CD4-positive, alpha-beta memory T cell (primary cell): ENCODE data around the gene FGD4. TPM values are rescaled to one million over a fixed set of nuclear protein-coding genes. Genes with fewer than 3 reads are reported as not detected.

Experiments
- CTCF ChIA-PET: fragments of 350-600 bp; sonication (Branson Sonifier 250); formaldehyde crosslinking; loops from one replicate; lab custom pipeline; 2021; ENCODE audit warnings: inconsistent platforms; ENCODE audit not compliant: partially characterized antibody; lab: Charles Lee
- POLR2A ChIA-PET: fragments of 350-600 bp; sonication (Branson Sonifier 250); formaldehyde crosslinking; loops from one replicate; lab custom pipeline; 2021; ENCODE audit not compliant: partially characterized antibody; lab: Charles Lee
- DNase-seq, 5 donors: peaks; one replicate each; pipeline versions ENCODE4 v3.0.0 to v3.0.0-alpha.2; 2020 to 2022; ENCODE audit warnings: mixed read lengths in 1 of 5
- H3K27ac ChIP-seq: one replicate; pipeline ENCODE4 v1.7.0; 2013; ENCODE audit warnings: low read depth, low read length
- H3K27me3 ChIP-seq: 2 replicates; pipeline ENCODE4 v1.7.0; 2013; ENCODE audit warnings: mild to moderate bottlenecking, low read length, moderate library complexity; ENCODE audit not compliant: insufficient read depth
- H3K36me3 ChIP-seq: 2 replicates; pipeline ENCODE4 v1.7.0; 2013; ENCODE audit warnings: mild to moderate bottlenecking, low read length, moderate library complexity; ENCODE audit not compliant: insufficient read depth
- H3K4me1 ChIP-seq: 2 replicates; pipeline ENCODE4 v1.7.0; 2013; ENCODE audit warnings: mild to moderate bottlenecking, low read length, moderate library complexity; ENCODE audit not compliant: insufficient read depth
- H3K4me3 ChIP-seq, 2 donors: one replicate each; pipeline ENCODE4 v1.7.0; 2013; ENCODE audit warnings: low read length in 2 of 2, mild to moderate bottlenecking in 1 of 2
- H3K9me3 ChIP-seq, 2 donors: one replicate each; pipeline ENCODE4 v1.7.0; 2013; ENCODE audit warnings: low read length in 2 of 2, control low read depth in 1 of 2; ENCODE audit not compliant: control insufficient read depth in 1 of 2
- H3K27ac Mint-ChIP-seq, 7 donors: one replicate each; pipeline ENCODE4 v1.8.0; 2020 to 2021; ENCODE audit warnings: mixed read lengths in 7 of 7, mild to moderate bottlenecking in 6 of 7, inconsistent platforms in 3 of 7, moderate library complexity in 3 of 7
- H3K27me3 Mint-ChIP-seq, 2 donors: one replicate each; pipeline ENCODE4 v1.8.0; 2020 to 2021; ENCODE audit warnings: mixed read lengths in 2 of 2
- H3K36me3 Mint-ChIP-seq, 2 donors: one replicate each; pipeline ENCODE4 v1.8.0; 2020 to 2021; ENCODE audit warnings: mixed read lengths in 2 of 2, inconsistent platforms in 1 of 2, mild to moderate bottlenecking in 1 of 2
- H3K4me1 Mint-ChIP-seq, 4 donors: one replicate each; pipeline ENCODE4 v1.8.0; 2020 to 2021; ENCODE audit warnings: mixed read lengths in 4 of 4, mild to moderate bottlenecking in 1 of 4
- H3K4me3 Mint-ChIP-seq, 8 donors: one replicate each; pipeline ENCODE4 v1.8.0; 2020 to 2021; ENCODE audit warnings: mixed read lengths in 8 of 8, mild to moderate bottlenecking in 7 of 8, moderate library complexity in 6 of 8, inconsistent platforms in 3 of 8
- H3K9me3 Mint-ChIP-seq, 8 donors: one replicate each; pipeline ENCODE4 v1.8.0; 2020 to 2021; ENCODE audit warnings: mixed read lengths in 8 of 8, mild to moderate bottlenecking in 5 of 8, inconsistent platforms in 3 of 8, moderate library complexity in 1 of 8
- intact Hi-C: fragments of 100-400 bp; cut with micrococcal nuclease; formaldehyde crosslinking; loops from one replicate; pipeline ENCODE4 v1.15.1; 2023
- polyA plus RNA-seq, 2 donors: library from polyadenylated mRNA; unstranded; fragments of 300-500 nt; fragmentation: Illumina TruSeq; gene quantifications; one replicate each; pipeline ENCODE4 v1.2.3, GENCODE V29; 2021
- total RNA-seq, 2 experiments: library from RNA; stranded (reverse); gene quantifications; one replicate each; pipeline ENCODE4 v1.2.3, GENCODE V29; 2021

Gene FGD4
- total and polyA plus RNA-seq, 4 experiments from 2014 or later = 0.23 to 0.47 (median 0.34) TPM; not detected in 1

GRCh38 chr12:32478858-32479725 lies 79.7 kb downstream of the FGD4 start:
- ChIA-PET CTCF (no interaction called here), POLR2A (no interaction called here)
- no peaks in the 10 kb centered on the region for H3K36me3 ChIP-seq
- intact Hi-C loops = no loop called here
- H3K4me3 ChIP-seq = no peak overlapping the region
- Mint-ChIP-seq H3K9me3 (peaks cover 0 to 4% (median 0%) of the 10 kb centered on the region in 8 donors), H3K4me1 (no peaks in the 10 kb centered on the region), H3K27me3 (peaks cover 5 to 15% of the 10 kb centered on the region in 2 donors), H3K27ac (no peak overlapping the region), H3K36me3 (no peaks in the 10 kb centered on the region), H3K4me3 (no peak overlapping the region)
- no peaks in the 10 kb centered on the region for H3K27me3 ChIP-seq
- no peaks in the 10 kb centered on the region for H3K4me1 ChIP-seq
- no peaks in the 10 kb centered on the region for H3K9me3 ChIP-seq
- DNase-seq = no peak
- H3K27ac ChIP-seq = no peak overlapping the region

- no peaks in the 10 kb centered on the region for H3K4me1 ChIP-seq
- no peak for DNase-seq
- Mint-ChIP-seq H3K9me3 (no peaks in the 10 kb centered on the region), H3K27ac (no peak overlapping the region), H3K4me3 (no peak overlapping the region), H3K36me3 (no peaks in the 10 kb centered on the region), H3K27me3 (peaks cover 3 to 14% of the 10 kb centered on the region in 2 donors), H3K4me1 (no peaks in the 10 kb centered on the region)
- ChIA-PET POLR2A (no interaction called here), CTCF (no interaction called here)
- intact Hi-C loops = no loop called here
- H3K4me3 ChIP-seq = no peak overlapping the region
- no peak overlapping the region for H3K27ac ChIP-seq
- no peaks in the 10 kb centered on the region for H3K9me3 ChIP-seq
- H3K36me3 ChIP-seq = no peaks in the 10 kb centered on the region
- no peaks in the 10 kb centered on the region for H3K27me3 ChIP-seq
Observed at GRCh38 chr12:32482226-32482625, 82.9 kb downstream of the FGD4 start.

GRCh38 chr12:32483499-32483898 lies 84.1 kb downstream of the FGD4 start:
- Mint-ChIP-seq H3K4me3 (no peak overlapping the region), H3K4me1 (no peaks in the 10 kb centered on the region), H3K36me3 (no peaks in the 10 kb centered on the region), H3K9me3 (no peaks in the 10 kb centered on the region), H3K27me3 (peaks cover 3 to 9% of the 10 kb centered on the region in 2 donors), H3K27ac (no peak overlapping the region)
- H3K27ac ChIP-seq = no peak overlapping the region
- no peak overlapping the region for H3K4me3 ChIP-seq
- DNase-seq = no peak
- no peaks in the 10 kb centered on the region for H3K9me3 ChIP-seq
- no peaks in the 10 kb centered on the region for H3K4me1 ChIP-seq
- ChIA-PET POLR2A (no interaction called here), CTCF (no interaction called here)
- H3K36me3 ChIP-seq = no peaks in the 10 kb centered on the region
- intact Hi-C loops = no loop called here
- no peaks in the 10 kb centered on the region for H3K27me3 ChIP-seq

- H3K36me3 ChIP-seq = no peaks in the 10 kb centered on the region
- peaks cover under 1 to 6% of the 10 kb centered on the region in 2 donors for H3K27me3 Mint-ChIP-seq
- DNase-seq = no peak
- H3K27ac ChIP-seq = no peak overlapping the region
- intact Hi-C loops = no loop called here
- H3K9me3 Mint-ChIP-seq = no peaks in the 10 kb centered on the region
- no peaks in the 10 kb centered on the region for H3K4me1 ChIP-seq
- no peaks in the 10 kb centered on the region for H3K27me3 ChIP-seq
- no peaks in the 10 kb centered on the region for H3K36me3 Mint-ChIP-seq
- no peak overlapping the region for H3K27ac Mint-ChIP-seq
- no peak overlapping the region for H3K4me3 ChIP-seq
- no peak overlapping the region for H3K4me3 Mint-ChIP-seq
- H3K4me1 Mint-ChIP-seq = no peaks in the 10 kb centered on the region
- no peaks in the 10 kb centered on the region for H3K9me3 ChIP-seq
- CTCF ChIA-PET = interaction anchor here (1.6 kb wide), 1 partner anchor 27 kb away, joined by 5 read pairs; no protein-coding TSS in a partner anchor
- POLR2A ChIA-PET = no interaction called here
Observed at GRCh38 chr12:32483993-32484392, 84.6 kb downstream of the FGD4 start.

GRCh38 chr12:32486158-32486557 lies 86.8 kb downstream of the FGD4 start:
- Mint-ChIP-seq H3K27ac (no peak overlapping the region), H3K36me3 (no peaks in the 10 kb centered on the region), H3K9me3 (no peaks in the 10 kb centered on the region), H3K27me3 (peaks cover 4 to 13% of the 10 kb centered on the region in 2 donors), H3K4me1 (no peaks in the 10 kb centered on the region), H3K4me3 (no peak overlapping the region)
- ChIA-PET CTCF (no interaction called here), POLR2A (no interaction called here)
- intact Hi-C loops = no loop called here
- H3K27me3 ChIP-seq = no peaks in the 10 kb centered on the region
- no peaks in the 10 kb centered on the region for H3K9me3 ChIP-seq
- H3K36me3 ChIP-seq = no peaks in the 10 kb centered on the region
- H3K27ac ChIP-seq = no peak overlapping the region
- no peaks in the 10 kb centered on the region for H3K4me1 ChIP-seq
- DNase-seq = no peak
- no peak overlapping the region for H3K4me3 ChIP-seq

- Mint-ChIP-seq H3K27ac (no peak overlapping the region), H3K4me1 (no peaks in the 10 kb centered on the region), H3K4me3 (no peak overlapping the region), H3K36me3 (no peaks in the 10 kb centered on the region), H3K9me3 (no peaks in the 10 kb centered on the region), H3K27me3 (peaks cover 6 to 12% of the 10 kb centered on the region in 2 donors)
- no peaks in the 10 kb centered on the region for H3K36me3 ChIP-seq
- CTCF ChIA-PET = no interaction called here
- DNase-seq = no peak
- no peaks in the 10 kb centered on the region for H3K9me3 ChIP-seq
- intact Hi-C loops = no loop called here
- H3K4me3 ChIP-seq = no peak overlapping the region
- POLR2A ChIA-PET = no interaction called here
- no peaks in the 10 kb centered on the region for H3K4me1 ChIP-seq
- H3K27me3 ChIP-seq = no peaks in the 10 kb centered on the region
- no peak overlapping the region for H3K27ac ChIP-seq
Observed at GRCh38 chr12:32488132-32488531, 88.8 kb downstream of the FGD4 start.

GRCh38 chr12:32489070-32489469 lies 89.7 kb downstream of the FGD4 start:
- no peak overlapping the region for H3K4me3 Mint-ChIP-seq
- no peaks in the 10 kb centered on the region for H3K36me3 Mint-ChIP-seq
- ChIA-PET CTCF (no interaction called here), POLR2A (no interaction called here)
- Histone ChIP-seq H3K27ac (no peak overlapping the region), H3K9me3 (no peaks in the 10 kb centered on the region), H3K4me1 (no peaks in the 10 kb centered on the region), H3K27me3 (no peaks in the 10 kb centered on the region), H3K4me3 (no peak overlapping the region), H3K36me3 (no peaks in the 10 kb centered on the region)
- no peaks in the 10 kb centered on the region for H3K9me3 Mint-ChIP-seq
- no peak overlapping the region for H3K27ac Mint-ChIP-seq
- no peaks in the 10 kb centered on the region for H3K4me1 Mint-ChIP-seq
- H3K27me3 Mint-ChIP-seq = peaks cover 6 to 10% of the 10 kb centered on the region in 2 donors
- intact Hi-C loops = no loop called here
- no peak for DNase-seq
